GM12878 (cell line): ENCODE results near the gene SH2B2. TPM values are rescaled to one million over a fixed set of nuclear protein-coding genes. Genes with fewer than 3 reads are reported as not detected.

Experiments
- BMI1 ChIP-seq: fragments of 450-650 bp; IDR thresholded peaks from 2 replicates; pipeline ENCODE4 v1.6.1; 2016; ENCODE audit warnings: mild to moderate bottlenecking, moderate library complexity, borderline replicate concordance
- CEBPB ChIP-seq, 2 experiments: fragments of 150-350 bp in 1 of 2; IDR thresholded peaks; 2 replicates each; pipeline ENCODE4 v1.6.1; 2012 to 2014; ENCODE audit warnings: low read depth in 2 of 2, low read length in 2 of 2, borderline replicate concordance in 1 of 2, inconsistent platforms in 1 of 2
- E4F1 ChIP-seq: fragments of 450-650 bp; IDR thresholded peaks from 2 replicates; pipeline ENCODE4 v1.6.1; 2018; ENCODE audit warnings: borderline replicate concordance, mild to moderate bottlenecking; ENCODE audit not compliant: partially characterized antibody
- IKZF1 ChIP-seq: fragments of 450-650 bp; conservative IDR thresholded peaks from 2 replicates; pipeline ENCODE4 v1.6.1; 2017; ENCODE audit warnings: antibody characterized with exemption, mild to moderate bottlenecking
- IRF4 ChIP-seq: IDR thresholded peaks from 2 replicates; pipeline ENCODE4 v1.6.1; 2011; ENCODE audit warnings: low read depth, low read length
- KDM1A ChIP-seq: fragments of 200-600 bp; sonication (generic); IDR thresholded peaks from 2 replicates; pipeline ENCODE4 v1.6.1; 2016; ENCODE audit warnings: borderline replicate concordance
- ZBTB33 ChIP-seq: fragments of 450-650 bp; IDR thresholded peaks from 2 replicates; pipeline ENCODE4 v1.6.1; 2017; ENCODE audit warnings: mild to moderate bottlenecking
- polyA plus RNA-seq, 11 experiments: library from polyadenylated mRNA; depleted of rRNA in 4 of 11; unstranded in 6 of 11; stranded (reverse) in 5 of 11; fragments of >200 nt; fragmentation: Nextera tagmentation in 4 of 11; fragmentation: Illumina TruSeq in 1 of 11; extraction: Ambion mirVana in 4 of 11; extraction: Trizol in 1 of 11; gene quantifications; 1 replicate in 1 of 11; 2 replicates in 10 of 11; pipeline versions ENCODE4 v1.2.1 to v1.2.3, GENCODE V29; 2011 to 2016; ENCODE audit warnings: inconsistent platforms in 2 of 11, missing spikeins in 2 of 11, low read depth in 1 of 11
- total RNA-seq, 4 experiments: library from RNA; depleted of rRNA in 3 of 4; stranded (reverse); fragments of >200 nt in 3 of 4; fragmentation: Illumina TruSeq in 1 of 4; extraction: Trizol in 1 of 4; gene quantifications; 2 replicates each; pipeline versions ENCODE4 v1.2.1 to v1.2.3, GENCODE V29; 2013 to 2021

Gene SH2B2
- total and polyA plus RNA-seq, 10 of the 15 experiments (the other 5 are each of a cell fraction or from before 2014, with no cell fraction given), result 0.13 to 55.1 (median 7.4) TPM; not detected in 1

- TF ChIP-seq ZBTB33 (no peak), IRF4 (peak; percentile 87), IKZF1 (peak; percentile 98), CEBPB (IDR thresholded peaks at IDR 0.05; ENCODE audit: borderline replicate concordance in 1 of 2, low read depth in 2 of 2, low read length in 2 of 2) (no peak), E4F1 (no peak), BMI1 (no peak), KDM1A (no peak)
These were observed 20.4 kb downstream of the SH2B2 start (continued) for GRCh38 chr7:102306916-102307677.
